ENCODE data around the gene DLEC1. TPM values are rescaled to one million over a fixed set of nuclear protein-coding genes. Genes with fewer than 3 reads are reported as not detected.
"Not testable (repeated sequence)": the region's sequence is repeated elsewhere in the genome, so short reads cannot be mapped to it uniquely, and the experiment has no call there.

Gene DLEC1
- total and polyA plus RNA-seq, 9 donors, result 0.17 to 0.87 (median 0.32) TPM

- Histone ChIP-seq H3K27me3 (ENCODE audit: control insufficient read depth, insufficient read depth, low read length) (no peaks in the 10 kb centered on the region), H3K4me3 (ENCODE audit: low read length) (no peak overlapping the region), H3K27ac (ENCODE audit: low read length) (no peak overlapping the region), H3K36me3 (ENCODE audit: control insufficient read depth, insufficient read depth, low read length) (no peaks in the 10 kb centered on the region), H3K4me1 (ENCODE audit: control insufficient read depth, insufficient read depth, low read length) (no peaks in the 10 kb centered on the region), H3K9me3 (replicated peaks; ENCODE audit: control insufficient read depth, low read depth, low read length) (no peaks in the 10 kb centered on the region)
- no CpG with 5 or more reads among the region's 2 CpGs for WGBS (ENCODE audit: insufficient coverage)
- DNase-seq, result no peak
These were observed 118.1 kb downstream of the DLEC1 start for GRCh38 chr3:38157117-38157516.

DNA sequence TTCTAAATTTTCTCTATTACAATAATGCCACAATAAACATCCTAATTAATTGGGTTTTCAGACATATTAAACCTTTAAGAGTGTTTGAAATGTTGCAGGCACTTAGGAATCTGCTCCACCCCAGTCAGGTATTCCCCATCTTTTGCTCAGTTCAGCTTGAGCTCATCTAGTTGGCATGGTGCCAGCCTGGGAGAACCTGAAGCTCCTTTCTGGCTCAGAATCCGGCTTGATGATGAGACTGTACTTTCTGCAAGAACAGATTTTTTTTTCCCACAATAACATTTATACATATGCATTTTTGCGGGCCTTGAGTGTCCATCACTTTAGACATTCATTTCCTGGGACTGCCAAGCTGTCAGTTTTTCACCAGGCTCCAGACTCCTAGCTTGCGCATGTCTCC, 118.6 kb downstream of the DLEC1 start:
- DNase-seq, result no peak
- Histone ChIP-seq H3K4me1 (ENCODE audit: control insufficient read depth, insufficient read depth, low read length) (no peaks in the 10 kb centered on the region), H3K27ac (ENCODE audit: low read length) (no peak overlapping the region), H3K27me3 (ENCODE audit: control insufficient read depth, insufficient read depth, low read length) (no peaks in the 10 kb centered on the region), H3K36me3 (ENCODE audit: control insufficient read depth, insufficient read depth, low read length) (no peaks in the 10 kb centered on the region), H3K4me3 (ENCODE audit: low read length) (no peak overlapping the region), H3K9me3 (replicated peaks; ENCODE audit: control insufficient read depth, low read depth, low read length) (no peaks in the 10 kb centered on the region)
- WGBS (ENCODE audit: insufficient coverage), result 55% methylated on average over 2 of the region's 3 CpGs

GRCh38 chr3:38158472-38158871, 119.5 kb downstream of the DLEC1 start:
- no peak for DNase-seq
- no peak overlapping the region for H3K4me3 ChIP-seq (ENCODE audit: low read length)
- WGBS (ENCODE audit: insufficient coverage), result 62% methylated on average over 4 of the region's 5 CpGs
- no peaks in the 10 kb centered on the region for H3K9me3 ChIP-seq (replicated peaks; ENCODE audit: control insufficient read depth, low read depth, low read length)
- H3K36me3 ChIP-seq (ENCODE audit: control insufficient read depth, insufficient read depth, low read length), result no peaks in the 10 kb centered on the region
- no peaks in the 10 kb centered on the region for H3K27me3 ChIP-seq (ENCODE audit: control insufficient read depth, insufficient read depth, low read length)
- no peaks in the 10 kb centered on the region for H3K4me1 ChIP-seq (ENCODE audit: control insufficient read depth, insufficient read depth, low read length)
- H3K27ac ChIP-seq (ENCODE audit: low read length), result no peak overlapping the region

GRCh38 chr3:38160704-38161103, 121.7 kb downstream of the DLEC1 start:
- H3K36me3 ChIP-seq (ENCODE audit: control insufficient read depth, insufficient read depth, low read length); H3K4me3 ChIP-seq (ENCODE audit: low read length); H3K27ac ChIP-seq (ENCODE audit: low read length); H3K9me3 ChIP-seq (replicated peaks; ENCODE audit: control insufficient read depth, low read depth, low read length); DNase-seq; H3K27me3 ChIP-seq (ENCODE audit: control insufficient read depth, insufficient read depth, low read length); H3K4me1 ChIP-seq (ENCODE audit: control insufficient read depth, insufficient read depth, low read length): not testable (repeated sequence)
- WGBS (ENCODE audit: insufficient coverage), result 100% methylated on average over 1 of the region's 11 CpGs

DNA sequence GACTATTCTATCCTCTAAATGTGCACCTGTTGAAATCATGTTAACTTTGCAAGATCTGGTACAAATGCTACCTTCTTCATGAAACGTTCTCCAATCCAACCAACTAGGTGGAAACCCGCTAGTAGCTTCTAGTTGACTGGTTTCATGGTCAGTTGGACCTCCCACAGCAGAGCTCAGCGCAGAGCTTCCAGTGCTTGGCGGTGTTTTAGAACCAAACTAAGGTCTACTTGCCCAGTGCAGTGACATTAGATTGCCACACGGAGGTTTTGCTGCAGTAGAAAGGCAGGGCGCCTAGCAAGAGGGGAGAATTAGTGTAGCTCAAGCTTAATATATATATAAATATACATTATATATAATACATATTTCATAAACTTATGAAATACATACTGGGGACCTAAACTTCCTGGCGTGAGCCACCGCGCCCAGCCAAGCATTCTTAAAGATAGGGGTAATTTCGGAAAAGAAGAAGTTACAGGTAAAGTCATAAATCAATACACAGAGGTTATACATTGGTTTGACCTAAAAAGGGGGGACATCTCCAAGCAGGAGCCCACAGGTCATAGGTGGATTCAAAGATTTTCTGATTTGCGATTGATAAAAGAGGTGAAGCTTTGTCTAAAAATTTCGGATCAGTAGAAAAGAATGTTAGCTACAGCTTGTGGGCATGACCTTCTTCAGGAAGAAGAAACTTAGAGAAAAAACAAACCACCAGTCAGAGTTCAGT, 124.3 kb downstream of the DLEC1 start:
- H3K27me3 ChIP-seq (ENCODE audit: control insufficient read depth, insufficient read depth, low read length), result no peaks in the 10 kb centered on the region
- 86% methylated on average over 5 of the region's 12 CpGs for WGBS (ENCODE audit: insufficient coverage)
- no peaks in the 10 kb centered on the region for H3K36me3 ChIP-seq (ENCODE audit: control insufficient read depth, insufficient read depth, low read length)
- no peak overlapping the region for H3K27ac ChIP-seq (ENCODE audit: low read length)
- no peaks in the 10 kb centered on the region for H3K9me3 ChIP-seq (replicated peaks; ENCODE audit: control insufficient read depth, low read depth, low read length)
- no peak overlapping the region for H3K4me3 ChIP-seq (ENCODE audit: low read length)
- no peak for DNase-seq
- H3K4me1 ChIP-seq (ENCODE audit: control insufficient read depth, insufficient read depth, low read length), result peaks cover 12% of the 10 kb centered on the region

- Histone ChIP-seq H3K9me3 (replicated peaks; ENCODE audit: control insufficient read depth, low read depth, low read length) (no peaks in the 10 kb centered on the region), H3K27ac (ENCODE audit: low read length) (peak overlapping the region; percentile 100), H3K27me3 (ENCODE audit: control insufficient read depth, insufficient read depth, low read length) (no peaks in the 10 kb centered on the region), H3K4me1 (ENCODE audit: control insufficient read depth, insufficient read depth, low read length) (peaks cover 12% of the 10 kb centered on the region), H3K36me3 (ENCODE audit: control insufficient read depth, insufficient read depth, low read length) (no peaks in the 10 kb centered on the region), H3K4me3 (ENCODE audit: low read length) (peak overlapping the region; percentile 93)
- DNase-seq, result peak; percentile 30
- 65% methylated on average over 18 of the region's 24 CpGs for WGBS (ENCODE audit: insufficient coverage)
These were observed 125.0 kb downstream of the DLEC1 start for GRCh38 chr3:38163841-38164642.

- Histone ChIP-seq H3K27me3 (ENCODE audit: control insufficient read depth, insufficient read depth, low read length) (no peaks in the 10 kb centered on the region), H3K36me3 (ENCODE audit: control insufficient read depth, insufficient read depth, low read length) (no peaks in the 10 kb centered on the region), H3K9me3 (replicated peaks; ENCODE audit: control insufficient read depth, low read depth, low read length) (no peaks in the 10 kb centered on the region), H3K4me1 (ENCODE audit: control insufficient read depth, insufficient read depth, low read length) (peaks cover 12% of the 10 kb centered on the region), H3K27ac (ENCODE audit: low read length) (peak overlapping the region; percentile 100), H3K4me3 (ENCODE audit: low read length) (peak overlapping the region; percentile 93)
- DNase-seq, result no peak
- 2% methylated on average over 17 of the region's 17 CpGs for WGBS (ENCODE audit: insufficient coverage)
These were observed 125.6 kb downstream of the DLEC1 start for GRCh38 chr3:38164643-38164951.

DNA sequence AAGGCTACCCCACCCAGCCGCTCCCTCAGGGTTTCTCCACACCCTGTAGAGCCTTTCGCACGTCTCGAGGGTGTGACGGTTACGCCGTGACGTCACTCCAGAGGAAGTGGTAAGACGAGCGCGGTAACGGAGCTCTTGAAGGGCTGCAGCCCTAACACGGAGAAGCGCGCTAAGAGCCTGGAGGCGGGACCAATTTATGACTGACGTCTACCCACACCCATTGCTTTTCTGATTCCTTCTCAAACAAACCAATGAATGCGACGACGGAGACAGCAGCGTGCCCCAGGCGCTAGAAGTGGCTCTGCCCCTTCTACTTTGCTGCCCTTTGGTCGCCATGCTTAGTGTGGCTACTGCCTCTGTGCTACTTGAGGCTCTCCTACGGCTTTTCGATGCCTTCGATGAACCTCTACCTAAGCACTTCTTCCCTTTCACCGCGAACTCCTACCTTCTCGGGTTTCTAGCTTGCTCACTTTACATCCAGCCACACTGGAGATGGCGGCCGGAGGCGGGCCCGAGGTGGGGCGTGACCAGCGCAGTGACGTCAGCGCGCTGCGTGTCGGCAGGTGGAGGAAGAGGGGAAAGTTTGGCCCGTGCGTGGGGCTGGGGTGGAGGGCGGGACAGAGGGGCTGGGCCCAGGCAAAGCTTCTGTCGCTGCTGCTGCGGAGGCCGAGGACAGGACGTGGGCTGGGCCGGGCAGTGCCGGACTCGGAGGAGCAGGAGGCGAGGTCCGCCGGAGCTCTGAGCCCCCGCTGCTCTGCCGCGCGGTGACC, 126.1 kb downstream of the DLEC1 start, which contains the start of gene OXSR1:
OXSR1 (plus strand) TSS at position 586 of the 770 bp plus-strand sequence. CDS start 340 bp downstream, outside the sequence.
- Histone ChIP-seq H3K9me3 (replicated peaks; ENCODE audit: control insufficient read depth, low read depth, low read length) (no peaks in the 10 kb centered on the region), H3K4me3 (ENCODE audit: low read length) (peak within 1 kb of the TSS; percentile 93), H3K36me3 (ENCODE audit: control insufficient read depth, insufficient read depth, low read length) (no peaks in the 10 kb centered on the region), H3K27ac (ENCODE audit: low read length) (peak within 1 kb of the TSS; percentile 100), H3K27me3 (ENCODE audit: control insufficient read depth, insufficient read depth, low read length) (no peaks in the 10 kb centered on the region), H3K4me1 (ENCODE audit: control insufficient read depth, insufficient read depth, low read length) (peaks cover 12% of the 10 kb centered on the region)
- DNase-seq, result peak; percentile 100
- under 1% methylated on average over 56 of the region's 57 CpGs for WGBS (ENCODE audit: insufficient coverage)

GRCh38 chr3:38165722-38166387, 126.8 kb downstream of the DLEC1 start:
- Histone ChIP-seq H3K4me1 (ENCODE audit: control insufficient read depth, insufficient read depth, low read length) (peaks cover 13% of the 10 kb centered on the region), H3K27ac (ENCODE audit: low read length) (peak overlapping the region; percentile 100), H3K4me3 (ENCODE audit: low read length) (peak overlapping the region; percentile 93), H3K9me3 (replicated peaks; ENCODE audit: control insufficient read depth, low read depth, low read length) (no peaks in the 10 kb centered on the region), H3K36me3 (ENCODE audit: control insufficient read depth, insufficient read depth, low read length) (no peaks in the 10 kb centered on the region), H3K27me3 (ENCODE audit: control insufficient read depth, insufficient read depth, low read length) (no peaks in the 10 kb centered on the region)
- DNase-seq, result peak; percentile 43
- under 1% methylated on average over 57 of the region's 62 CpGs for WGBS (ENCODE audit: insufficient coverage)
